Ovary (tissue), 3 donors: Measurements from ENCODE around the gene TECPR2.

ENCODE experiments used
- EP300 ChIP-seq: sonication (generic); formaldehyde crosslinking; IDR thresholded peaks from one replicate; pipeline ENCODE4 v1.6.1; 2017; ENCODE audit warnings: antibody characterized with exemption
- TF ChIP-seq, protein P1 (sequence below), 3 donors: fragments of 450-650 bp in 2 of 3; fragments of 200-600 bp in 1 of 3; IDR thresholded peaks; one replicate each; pipeline versions ENCODE4 v1.5.1 to v1.8.0; 2016 to 2022; ENCODE audit warnings: antibody characterized with exemption in 3 of 3, mild to moderate bottlenecking in 1 of 3
- donor health status: DM: no; HTN: no; CAD: no.

DNA sequence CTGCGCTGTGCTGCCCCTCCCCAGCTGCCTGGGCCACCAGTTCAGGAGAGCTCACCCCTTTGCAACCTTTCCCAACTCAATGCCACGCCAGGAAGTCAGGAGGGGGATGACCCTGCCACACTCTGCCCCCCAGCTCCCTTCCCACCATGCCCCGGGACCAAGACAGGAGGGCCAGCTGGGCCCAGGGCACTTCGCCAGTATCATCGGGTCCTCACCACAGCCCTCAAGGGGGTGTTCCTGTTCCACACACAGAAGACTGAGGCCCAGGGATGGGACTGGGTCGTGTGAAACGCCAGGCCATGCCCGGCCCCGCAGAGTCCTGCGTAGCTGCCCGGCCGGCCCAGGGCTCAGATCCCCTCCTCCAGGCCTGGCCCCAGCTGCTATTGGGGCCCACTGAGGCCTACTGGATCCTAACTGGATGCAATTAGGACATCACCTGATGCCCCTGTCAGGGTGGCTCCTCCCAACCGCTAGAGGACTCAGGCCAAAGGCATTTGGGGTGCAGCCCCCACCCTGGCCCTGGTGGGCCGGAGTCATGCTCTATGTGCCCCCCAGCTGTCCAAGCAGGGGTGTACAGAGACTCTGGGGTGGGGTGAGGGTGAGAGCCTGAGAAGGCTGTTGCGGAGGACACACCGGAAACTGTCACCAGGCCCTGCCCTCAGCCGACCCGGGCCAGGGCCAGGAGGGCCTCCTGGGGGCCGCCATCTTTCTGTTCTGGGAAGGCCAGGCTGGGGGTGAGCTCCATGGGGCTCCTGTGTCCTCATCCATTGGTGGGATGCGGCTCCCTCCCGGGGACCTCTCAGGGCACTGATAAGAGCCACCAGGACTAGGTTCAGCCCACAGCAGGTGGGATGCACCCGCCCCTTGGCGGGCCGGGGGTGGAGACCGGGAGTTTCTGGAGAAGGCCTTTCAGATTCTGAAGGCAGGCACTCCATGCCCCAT is 176.1 kb downstream of the TECPR2 start:
- TF ChIP-seq, protein P1, sequence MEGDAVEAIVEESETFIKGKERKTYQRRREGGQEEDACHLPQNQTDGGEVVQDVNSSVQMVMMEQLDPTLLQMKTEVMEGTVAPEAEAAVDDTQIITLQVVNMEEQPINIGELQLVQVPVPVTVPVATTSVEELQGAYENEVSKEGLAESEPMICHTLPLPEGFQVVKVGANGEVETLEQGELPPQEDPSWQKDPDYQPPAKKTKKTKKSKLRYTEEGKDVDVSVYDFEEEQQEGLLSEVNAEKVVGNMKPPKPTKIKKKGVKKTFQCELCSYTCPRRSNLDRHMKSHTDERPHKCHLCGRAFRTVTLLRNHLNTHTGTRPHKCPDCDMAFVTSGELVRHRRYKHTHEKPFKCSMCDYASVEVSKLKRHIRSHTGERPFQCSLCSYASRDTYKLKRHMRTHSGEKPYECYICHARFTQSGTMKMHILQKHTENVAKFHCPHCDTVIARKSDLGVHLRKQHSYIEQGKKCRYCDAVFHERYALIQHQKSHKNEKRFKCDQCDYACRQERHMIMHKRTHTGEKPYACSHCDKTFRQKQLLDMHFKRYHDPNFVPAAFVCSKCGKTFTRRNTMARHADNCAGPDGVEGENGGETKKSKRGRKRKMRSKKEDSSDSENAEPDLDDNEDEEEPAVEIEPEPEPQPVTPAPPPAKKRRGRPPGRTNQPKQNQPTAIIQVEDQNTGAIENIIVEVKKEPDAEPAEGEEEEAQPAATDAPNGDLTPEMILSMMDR (IDR thresholded peaks at IDR 0.05): no peak
- no peak for TF ChIP-seq EP300
